Measurements from ENCODE around the gene MRPL51.
A peak's percentile ranks its signal among the peaks of the same experiment; 100 is the strongest.

The MRPL51 gene

DNA sequence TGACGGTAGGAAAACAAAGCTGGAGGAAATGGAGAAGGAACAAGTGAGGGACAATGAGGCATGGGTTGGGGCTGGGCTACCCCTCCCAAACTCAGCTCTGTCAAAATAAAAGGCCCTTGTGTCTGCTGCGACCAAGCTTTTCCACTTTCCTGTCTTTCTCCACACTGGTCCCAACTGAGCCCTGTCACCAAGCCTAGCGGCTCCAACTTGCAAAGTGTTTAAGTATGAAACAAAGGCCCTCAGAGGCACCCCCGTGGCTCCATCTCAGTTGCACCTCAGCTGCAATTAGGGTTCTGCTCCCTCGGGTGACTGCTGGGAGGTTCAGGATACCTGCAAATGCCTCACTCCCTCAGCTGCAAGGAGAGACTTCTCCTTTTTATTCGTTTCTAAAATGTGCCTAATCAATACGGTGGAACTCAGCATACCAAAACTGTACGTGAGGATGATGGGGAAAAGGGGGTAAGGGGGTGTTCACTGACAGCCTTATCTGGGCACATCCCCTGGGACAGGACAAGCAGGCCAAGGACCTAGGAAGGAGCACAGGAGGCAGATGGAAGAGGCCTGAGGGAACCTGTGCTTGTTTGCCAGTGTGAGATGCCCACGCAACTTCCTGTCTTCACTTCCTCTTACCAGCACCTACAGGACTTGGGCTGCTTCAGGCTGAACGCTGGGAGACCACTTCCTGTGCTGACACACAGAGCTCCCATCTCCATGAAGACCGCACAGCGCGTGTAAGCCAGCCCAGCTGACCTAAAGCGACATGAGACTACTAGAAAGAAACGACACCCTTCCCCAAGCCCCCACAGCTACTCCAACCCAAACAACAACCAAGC is 31.4 kb downstream of the MRPL51 start:
- peak; percentile 78 for DNase-seq (ENCODE audit: low spot score)

DNA sequence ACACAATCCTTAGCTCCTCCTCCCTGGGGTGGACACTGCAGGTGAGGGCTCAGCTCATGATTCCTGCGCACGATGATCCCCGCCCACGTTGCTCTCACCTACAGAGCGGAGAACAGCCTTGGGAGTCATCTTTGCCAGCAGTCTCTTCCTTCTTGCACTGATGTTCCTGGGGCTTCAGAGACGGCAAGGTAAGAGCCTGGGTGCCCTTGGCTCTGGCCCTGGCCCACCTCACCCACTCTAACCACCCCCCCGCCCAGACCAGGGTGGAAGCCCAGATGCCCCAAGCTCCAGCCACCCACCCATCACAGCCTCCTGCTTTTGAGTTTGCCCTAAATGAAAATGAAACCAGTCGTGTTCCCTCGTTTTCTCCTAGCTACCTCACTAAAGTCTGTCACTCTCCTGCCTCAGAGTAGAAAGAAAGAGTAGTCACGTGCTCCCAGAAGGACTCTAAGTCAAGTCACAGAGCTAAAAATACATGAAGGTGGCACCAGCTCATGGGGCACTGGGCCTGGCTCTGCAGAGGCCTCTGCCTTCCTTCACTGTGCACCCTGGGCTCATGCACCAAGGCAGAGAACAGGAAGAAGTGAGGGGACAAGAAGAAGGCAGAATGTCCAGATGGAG is 32.2 kb downstream of the MRPL51 start:
- DNase-seq (ENCODE audit: low spot score), result peak; percentile 51

DNA sequence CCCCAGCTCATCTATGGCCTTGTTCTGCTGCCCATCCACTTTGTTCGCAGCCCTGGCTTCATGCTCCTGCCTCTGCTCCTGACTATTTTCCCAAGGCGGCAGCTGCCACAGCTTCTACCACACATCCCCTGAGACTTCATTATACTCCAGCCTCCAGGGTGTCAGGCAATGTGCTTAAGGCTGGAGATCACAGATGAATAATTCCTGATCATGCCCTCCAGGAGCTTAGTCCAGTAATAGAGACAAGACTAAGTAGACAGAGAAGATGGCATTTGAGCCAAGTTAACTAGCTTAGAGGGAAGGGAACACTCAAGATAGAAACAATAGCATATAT is 34.1 kb downstream of the MRPL51 start:
- no peak for DNase-seq (ENCODE audit: low spot score)

DNA sequence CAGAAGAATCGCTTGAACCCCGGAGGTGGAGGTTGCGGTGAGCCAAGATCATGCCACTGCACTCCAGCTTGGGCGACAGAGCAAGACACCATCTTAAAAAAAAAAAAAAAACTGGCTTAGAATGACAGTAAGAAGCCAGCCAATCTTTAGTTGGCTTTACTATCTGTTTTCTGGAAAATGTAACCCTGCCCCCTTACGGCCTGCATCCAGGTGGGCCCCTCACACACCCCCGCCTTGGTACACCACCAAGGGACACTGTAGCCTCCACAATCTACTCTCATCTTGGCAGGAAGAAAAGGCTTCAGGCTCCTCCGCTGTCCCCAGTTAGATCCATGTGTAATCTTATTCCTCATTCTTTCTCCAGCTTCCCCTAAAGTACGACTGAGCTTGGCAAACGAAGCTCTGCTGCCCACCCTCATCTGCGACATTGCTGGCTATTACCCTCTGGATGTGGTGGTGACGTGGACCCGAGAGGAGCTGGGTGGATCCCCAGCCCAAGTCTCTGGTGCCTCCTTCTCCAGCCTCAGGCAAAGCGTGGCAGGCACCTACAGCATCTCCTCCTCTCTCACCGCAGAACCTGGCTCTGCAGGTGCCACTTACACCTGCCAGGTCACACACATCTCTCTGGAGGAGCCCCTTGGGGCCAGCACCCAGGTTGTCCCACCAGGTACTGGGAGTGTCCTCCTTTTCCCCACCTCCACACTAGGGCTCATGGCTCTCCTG is 34.6 kb downstream of the MRPL51 start:
- DNase-seq (ENCODE audit: low spot score), result no peak

DNA sequence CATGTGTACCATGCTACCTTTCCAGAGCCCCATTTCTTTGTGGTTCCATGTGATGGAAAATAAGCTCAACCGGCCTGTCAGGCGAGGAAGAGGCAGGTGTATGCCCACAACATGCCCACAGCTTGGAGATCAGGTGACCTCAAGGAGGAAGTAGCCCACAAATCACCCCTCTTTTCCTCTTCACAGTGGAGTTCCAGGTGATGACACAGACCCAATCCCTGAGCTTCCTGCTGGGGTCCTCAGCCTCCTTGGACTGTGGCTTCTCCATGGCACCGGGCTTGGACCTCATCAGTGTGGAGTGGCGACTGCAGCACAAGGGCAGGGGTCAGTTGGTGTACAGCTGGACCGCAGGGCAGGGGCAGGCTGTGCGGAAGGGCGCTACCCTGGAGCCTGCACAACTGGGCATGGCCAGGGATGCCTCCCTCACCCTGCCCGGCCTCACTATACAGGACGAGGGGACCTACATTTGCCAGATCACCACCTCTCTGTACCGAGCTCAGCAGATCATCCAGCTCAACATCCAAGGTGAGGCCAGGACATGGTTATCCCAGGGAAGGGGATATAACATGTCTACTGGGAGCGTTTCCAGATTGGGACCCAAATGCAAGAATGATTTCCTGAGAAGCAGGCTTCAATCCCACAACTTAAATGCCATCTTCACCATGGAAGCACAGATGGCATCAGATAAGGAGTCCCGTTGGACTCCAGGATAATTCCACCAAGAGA is 35.7 kb downstream of the MRPL51 start:
- no peak for DNase-seq (ENCODE audit: low spot score)

DNA sequence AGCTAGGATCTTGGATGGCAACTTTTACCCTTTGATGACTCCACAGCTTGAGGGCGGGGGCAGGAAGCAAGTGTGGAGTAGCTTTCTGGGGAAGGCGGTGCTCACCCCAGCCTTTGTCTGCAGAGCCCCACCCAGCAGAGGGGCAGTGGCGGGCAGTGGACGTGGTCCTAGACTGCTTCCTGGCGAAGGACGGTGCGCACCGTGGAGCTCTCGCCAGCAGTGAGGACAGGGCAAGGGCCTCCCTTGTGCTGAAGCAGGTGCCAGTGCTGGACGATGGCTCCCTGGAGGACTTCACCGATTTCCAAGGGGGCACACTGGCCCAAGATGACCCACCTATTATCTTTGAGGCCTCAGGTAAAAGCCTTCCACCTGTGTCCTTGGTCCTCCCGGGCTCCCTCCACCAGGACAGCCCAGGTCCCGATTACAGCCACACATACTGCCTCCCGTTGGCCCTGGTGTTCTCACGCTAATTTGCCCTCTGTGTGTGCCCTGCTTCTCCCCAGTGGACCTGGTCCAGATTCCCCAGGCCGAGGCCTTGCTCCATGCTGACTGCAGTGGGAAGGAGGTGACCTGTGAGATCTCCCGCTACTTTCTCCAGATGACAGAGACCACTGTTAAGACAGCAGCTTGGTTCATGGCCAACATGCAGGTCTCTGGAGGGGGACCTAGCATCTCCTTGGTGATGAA is 40.0 kb downstream of the MRPL51 start:
- peak; percentile 44 for DNase-seq (ENCODE audit: low spot score)

DNA sequence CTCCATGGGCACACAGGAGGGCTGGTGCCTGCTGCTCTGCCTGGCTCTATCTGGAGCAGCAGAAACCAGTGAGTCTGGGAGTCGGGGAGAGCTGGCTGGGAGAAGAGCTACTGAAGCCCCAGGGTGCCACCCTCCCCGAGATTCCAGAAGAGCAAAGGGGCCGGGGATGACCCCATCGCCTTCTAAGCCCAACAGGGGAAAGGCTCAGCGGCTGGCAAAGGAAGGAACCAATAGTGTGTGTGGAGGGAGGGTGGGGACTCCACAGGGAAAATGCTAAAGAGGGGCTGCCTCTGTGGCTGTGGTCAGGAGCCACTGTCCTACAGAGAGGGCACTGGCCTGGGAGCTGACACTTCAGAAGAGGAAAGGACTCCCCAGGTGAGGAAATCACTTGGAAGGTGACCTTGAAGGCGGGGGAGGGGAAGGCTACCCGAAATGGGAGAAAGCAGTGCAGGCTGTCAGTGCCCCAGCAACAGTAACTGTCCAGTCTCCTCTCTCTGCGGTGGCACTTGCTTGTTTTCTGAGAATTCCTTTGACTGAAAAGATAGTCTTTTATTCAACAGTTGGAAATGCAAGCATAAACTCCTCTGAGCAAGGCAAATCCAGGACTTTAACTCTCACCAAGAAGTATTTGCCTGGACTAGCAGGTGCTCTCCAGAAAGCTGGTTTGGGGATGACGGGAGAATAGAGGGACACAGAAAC is 40.7 kb downstream of the MRPL51 start:
- DNase-seq (ENCODE audit: low spot score), result no peak

DNA sequence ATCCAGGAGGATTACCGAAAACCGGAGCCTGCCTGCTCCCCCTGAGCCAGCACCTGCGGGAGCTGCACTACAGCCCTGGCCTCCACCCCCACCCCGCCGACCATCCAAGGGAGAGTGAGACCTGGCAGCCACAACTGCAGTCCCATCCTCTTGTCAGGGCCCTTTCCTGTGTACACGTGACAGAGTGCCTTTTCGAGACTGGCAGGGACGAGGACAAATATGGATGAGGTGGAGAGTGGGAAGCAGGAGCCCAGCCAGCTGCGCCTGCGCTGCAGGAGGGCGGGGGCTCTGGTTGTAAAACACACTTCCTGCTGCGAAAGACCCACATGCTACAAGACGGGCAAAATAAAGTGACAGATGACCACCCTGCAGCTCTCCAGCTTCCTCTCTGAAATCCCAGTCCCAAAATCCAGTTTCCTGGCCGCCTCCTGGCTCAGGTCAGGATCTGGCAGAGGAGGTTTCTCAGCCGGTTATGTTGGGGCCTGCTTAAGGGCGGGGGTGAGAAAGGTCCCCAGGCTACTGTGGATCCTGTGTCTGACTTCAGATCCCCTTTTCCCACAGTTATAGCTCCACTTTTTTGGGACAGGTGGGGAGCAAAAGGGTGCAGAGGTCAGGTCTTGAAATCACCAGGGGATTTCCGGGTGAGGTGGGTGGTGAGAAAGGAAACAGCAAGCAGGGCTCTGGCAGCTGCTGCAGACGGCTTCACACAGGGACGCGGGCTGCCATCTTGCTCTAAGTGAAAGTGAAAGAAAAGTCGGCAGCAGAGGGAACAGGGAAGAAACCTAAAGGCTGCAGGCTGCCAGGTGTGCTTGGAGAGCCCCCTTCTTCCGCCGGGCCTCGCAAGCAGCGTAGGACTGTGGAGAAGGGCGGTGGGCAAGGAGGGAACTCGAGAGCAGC is 41.5 kb downstream of the MRPL51 start, which contains the start of gene TAPBPL:
Gene TAPBPL (plus strand): TSS at position 695 of the 897 bp plus-strand sequence. CDS start 207 bp downstream, outside the sequence.
- DNase-seq (ENCODE audit: low spot score), result peak; percentile 82

DNA sequence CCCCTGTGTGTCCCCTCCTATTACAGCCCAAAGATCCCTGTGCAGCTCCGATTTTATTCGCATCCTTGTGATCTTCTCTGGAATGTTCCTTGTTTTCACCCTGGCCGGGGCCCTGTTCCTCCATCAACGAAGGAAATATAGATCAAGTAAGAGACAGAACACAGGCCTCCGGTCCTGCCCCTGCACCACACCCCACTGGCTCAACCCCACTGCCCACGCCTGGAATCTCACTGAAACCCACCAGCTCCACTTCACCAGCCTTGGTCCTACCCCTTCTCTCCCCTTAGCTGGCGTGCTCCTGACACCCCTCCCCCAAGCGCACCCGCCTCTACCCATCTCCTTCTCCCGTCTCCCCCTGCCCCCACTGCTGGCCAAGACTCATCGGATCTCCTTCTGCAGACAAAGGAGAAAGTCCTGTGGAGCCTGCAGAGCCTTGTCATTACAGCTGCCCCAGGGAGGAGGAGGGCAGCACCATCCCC is 42.2 kb downstream of the MRPL51 start:
- DNase-seq (ENCODE audit: low spot score), result no peak

DNA sequence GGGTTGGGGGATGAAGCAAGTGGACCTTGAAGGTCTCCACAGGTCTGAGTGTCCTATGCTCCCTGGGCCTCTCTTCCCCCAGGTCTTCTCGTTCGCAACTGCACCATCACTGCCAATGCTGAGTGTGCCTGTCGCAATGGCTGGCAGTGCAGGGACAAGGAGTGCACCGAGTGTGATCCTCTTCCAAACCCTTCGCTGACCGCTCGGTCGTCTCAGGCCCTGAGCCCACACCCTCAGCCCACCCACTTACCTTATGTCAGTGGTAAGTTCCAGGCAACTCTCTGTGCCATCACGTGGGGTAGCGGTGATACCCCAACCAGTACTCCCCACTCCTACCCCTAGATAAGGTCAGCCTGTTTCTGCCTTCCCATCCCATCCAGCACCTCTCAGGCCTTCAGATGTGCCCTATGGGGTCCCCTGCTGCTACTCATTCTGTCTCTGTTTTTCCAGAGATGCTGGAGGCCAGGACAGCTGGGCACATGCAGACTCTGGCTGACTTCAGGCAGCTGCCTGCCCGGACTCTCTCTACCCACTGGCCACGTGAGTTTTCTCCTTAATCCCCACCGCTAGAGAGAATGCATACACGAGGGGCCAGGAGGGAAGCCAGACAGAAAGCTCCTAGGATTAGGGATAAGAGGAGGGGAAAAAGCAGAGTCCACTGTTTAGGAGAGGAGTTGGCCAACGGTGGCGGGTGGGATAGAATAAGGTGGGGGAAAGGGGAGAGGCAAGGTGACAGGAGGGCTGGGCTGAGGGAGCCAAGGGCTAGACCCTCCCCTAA is 42.8 kb downstream of the MRPL51 start:
- no peak for DNase-seq (ENCODE audit: low spot score)

DNA sequence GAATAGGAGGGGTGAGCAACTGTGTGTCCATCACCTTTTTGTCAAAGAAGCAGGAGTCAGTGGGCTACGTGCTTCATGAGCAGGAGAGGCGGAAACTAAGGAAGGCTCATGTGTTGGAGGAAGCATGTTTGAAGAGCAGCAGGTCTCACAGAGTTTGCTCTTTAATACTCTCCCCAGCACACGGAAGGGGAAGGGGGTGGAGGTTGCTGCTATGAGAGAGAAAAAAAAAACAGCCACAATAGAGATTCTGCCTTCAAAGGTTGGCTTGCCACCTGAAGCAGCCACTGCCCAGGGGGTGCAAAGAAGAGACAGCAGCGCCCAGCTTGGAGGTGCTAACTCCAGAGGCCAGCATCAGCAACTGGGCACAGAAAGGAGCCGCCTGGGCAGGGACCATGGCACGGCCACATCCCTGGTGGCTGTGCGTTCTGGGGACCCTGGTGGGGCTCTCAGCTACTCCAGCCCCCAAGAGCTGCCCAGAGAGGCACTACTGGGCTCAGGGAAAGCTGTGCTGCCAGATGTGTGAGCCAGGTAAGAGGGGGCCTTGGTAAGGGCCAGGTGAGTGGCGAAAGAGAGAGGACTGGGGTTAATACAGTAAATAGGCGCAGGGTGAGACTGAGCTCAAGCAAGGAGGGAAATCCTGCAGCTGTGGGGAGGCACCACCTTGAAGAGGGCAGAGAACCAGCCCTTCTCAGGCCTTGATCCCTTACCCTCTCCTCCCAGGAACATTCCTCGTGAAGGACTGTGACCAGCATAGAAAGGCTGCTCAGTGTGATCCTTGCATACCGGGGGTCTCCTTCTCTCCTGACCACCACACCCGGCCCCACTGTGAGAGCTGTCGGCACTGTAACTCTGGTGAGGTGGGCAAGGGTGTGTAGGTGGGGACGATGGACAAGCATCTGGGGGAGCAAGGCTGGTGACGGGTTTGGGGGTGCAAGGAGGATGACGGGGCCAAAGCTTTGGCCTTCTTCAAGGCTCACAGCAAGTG is 48.1 kb downstream of the MRPL51 start, which contains the start of gene CD27:
Gene CD27 (plus strand): TSS at position 252 of the 985 bp plus-strand sequence. CDS start 141 bp downstream, at position 393.
- DNase-seq (ENCODE audit: low spot score), result peak; percentile 52

DNA sequence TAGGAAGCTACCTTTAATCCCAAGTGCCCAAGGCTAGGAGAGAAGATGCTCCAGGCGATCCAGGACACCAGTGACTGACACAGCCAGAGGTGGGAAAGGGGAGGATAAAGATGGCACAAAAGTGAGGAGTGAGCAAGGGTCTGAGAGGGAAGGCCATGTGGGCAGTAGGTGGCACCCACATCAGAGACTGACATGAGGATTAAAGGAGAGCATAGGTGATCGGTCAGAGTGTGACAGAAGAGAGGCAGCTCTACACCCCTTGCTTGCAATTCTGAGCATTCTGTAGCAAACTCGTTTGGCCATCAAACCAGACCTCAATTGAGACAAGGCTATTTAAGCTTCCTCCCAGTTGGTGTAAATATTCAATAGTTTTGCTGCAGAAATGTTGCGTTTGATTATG is 49.0 kb downstream of the MRPL51 start:
- no peak for DNase-seq (ENCODE audit: low spot score)

DNA sequence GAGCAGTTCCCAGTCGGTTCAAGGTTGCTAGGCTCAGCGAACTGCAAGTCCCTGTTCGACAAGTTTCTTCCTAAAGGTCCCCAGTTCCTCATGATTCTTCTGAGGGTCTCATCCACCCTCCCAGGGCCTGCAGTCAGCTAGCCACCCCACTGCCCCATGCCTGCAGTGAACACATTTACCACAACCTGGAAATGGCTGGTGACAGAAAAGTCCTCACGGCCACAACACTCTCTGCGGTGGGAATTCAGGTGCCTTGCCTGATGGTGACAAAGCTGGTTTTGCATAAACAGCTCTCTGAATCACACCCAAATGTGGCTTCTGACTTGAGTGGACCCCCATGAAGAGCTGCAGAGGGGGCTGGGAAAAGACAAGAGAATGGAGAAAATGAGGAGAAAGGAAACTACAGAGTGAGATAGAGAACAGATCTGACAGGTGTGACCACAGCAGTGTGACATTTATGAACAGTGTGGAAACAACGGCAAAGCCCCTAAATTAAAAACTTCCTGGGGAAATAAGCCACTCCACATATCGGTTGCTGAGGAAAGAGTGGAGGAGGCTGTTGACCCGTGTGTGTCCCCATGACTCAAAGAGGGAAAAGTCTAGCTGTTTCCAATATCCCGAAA is 49.6 kb downstream of the MRPL51 start:
- DNase-seq (ENCODE audit: low spot score), result no peak

DNA sequence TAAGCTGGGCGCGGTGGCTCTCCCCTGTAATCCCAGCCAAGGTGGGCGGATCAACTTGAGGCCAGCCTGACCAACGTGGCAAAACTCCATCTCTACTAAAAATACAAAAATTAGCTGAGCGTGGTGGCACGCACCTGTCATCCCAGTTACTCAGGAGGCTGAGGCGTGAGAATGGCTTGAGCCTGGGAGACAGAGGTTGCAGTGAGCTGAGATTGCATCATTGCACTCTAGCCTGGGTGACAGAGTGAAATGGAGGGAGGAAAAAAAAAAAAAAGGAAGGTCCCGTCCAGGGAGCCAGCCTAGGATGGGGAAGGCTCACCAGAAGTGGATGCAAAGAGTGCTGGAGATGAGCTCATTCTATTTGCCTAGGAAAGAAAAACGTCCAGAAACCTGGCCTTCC is 50.2 kb downstream of the MRPL51 start:
- no peak for DNase-seq (ENCODE audit: low spot score)
